Measurements from ENCODE around the gene MIEN1.

The MIEN1 gene

DNA sequence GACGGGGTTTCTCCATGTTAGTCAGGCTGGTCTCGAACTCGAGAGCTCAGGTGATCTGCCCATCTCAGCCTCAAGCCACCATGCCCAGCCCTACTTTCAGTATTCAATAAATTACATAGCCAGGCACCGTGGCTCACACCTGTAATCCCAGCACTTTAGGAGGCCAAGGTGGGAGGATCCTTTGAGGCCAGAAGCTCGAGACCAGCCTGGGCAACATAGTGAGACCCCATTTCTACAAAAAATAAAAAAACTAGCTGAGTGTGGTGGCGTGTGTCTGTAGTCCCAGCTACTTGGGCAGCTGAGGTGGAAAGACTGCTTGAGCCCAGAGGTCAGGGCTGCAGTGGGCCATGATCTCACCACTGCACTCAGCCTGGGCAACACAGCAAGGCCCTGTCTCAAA, 8.2 kb downstream of the MIEN1 start:
- ChIA-PET CTCF (interaction anchor here (1.4 to 4.0 kb wide), 3 partner anchors 8 to 101 kb away, joined by 3 to 18 read pairs (median 5); partner anchors contain the start of gene MIEN1), POLR2A (no interaction called here)
- TF ChIP-seq, protein P1, sequence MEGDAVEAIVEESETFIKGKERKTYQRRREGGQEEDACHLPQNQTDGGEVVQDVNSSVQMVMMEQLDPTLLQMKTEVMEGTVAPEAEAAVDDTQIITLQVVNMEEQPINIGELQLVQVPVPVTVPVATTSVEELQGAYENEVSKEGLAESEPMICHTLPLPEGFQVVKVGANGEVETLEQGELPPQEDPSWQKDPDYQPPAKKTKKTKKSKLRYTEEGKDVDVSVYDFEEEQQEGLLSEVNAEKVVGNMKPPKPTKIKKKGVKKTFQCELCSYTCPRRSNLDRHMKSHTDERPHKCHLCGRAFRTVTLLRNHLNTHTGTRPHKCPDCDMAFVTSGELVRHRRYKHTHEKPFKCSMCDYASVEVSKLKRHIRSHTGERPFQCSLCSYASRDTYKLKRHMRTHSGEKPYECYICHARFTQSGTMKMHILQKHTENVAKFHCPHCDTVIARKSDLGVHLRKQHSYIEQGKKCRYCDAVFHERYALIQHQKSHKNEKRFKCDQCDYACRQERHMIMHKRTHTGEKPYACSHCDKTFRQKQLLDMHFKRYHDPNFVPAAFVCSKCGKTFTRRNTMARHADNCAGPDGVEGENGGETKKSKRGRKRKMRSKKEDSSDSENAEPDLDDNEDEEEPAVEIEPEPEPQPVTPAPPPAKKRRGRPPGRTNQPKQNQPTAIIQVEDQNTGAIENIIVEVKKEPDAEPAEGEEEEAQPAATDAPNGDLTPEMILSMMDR (IDR thresholded peaks at IDR 0.05; ENCODE audit: control extremely low read depth, extremely low read depth, low read depth, missing control alignments) = no peak
- DNase-seq (ENCODE audit: extremely low spot score) = no peak

DNA sequence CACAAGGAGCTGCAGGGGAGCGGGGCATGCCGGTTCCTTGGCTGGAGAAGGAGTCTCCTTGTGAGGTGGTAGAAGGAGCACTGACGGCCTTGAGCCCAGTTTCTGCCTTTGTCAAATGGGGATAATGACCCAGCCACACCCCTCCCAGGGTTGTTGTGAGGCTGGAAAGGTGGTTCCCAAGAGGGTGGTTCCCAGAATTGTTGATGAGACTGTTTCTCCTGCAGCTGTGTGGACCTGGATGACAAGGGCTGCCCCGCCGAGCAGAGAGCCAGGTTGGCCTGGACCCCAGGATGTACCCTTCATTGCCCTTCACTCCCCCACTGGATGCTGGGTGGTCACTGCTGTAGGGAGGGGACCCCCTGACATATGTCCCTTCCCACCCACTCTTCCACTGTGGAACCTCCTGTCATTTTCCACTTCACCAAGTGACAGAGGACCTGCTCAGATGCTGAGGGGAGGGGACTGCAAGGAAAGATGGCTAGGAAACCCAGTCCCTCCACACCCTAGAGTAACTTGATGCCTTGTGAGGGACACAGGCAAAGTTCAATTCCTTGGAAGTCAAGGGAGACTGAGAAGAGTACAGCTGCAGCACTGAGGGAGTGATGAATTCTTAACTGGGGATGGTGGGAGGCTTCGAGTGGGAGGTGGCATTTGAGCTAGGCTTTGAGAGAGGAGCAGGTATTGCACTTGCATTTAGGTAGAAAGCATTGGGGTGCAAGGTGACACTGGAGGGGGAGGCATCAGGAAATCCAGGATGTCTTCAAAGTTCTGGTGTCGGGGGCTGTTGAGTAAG, 10.6 kb downstream of the MIEN1 start:
- ChIA-PET POLR2A (interaction anchor here (0.6 kb wide), 1 partner anchor 30 kb away, joined by 4 read pairs; no protein-coding TSS in a partner anchor), CTCF (interaction anchor here (1.1 to 4.0 kb wide), 5 partner anchors 8 to 98 kb away, joined by 3 to 18 read pairs (median 3); partner anchors contain the start of gene MIEN1)
- TF ChIP-seq, protein P1 (IDR thresholded peaks at IDR 0.05; ENCODE audit: control extremely low read depth, extremely low read depth, low read depth, missing control alignments) = no peak
- DNase-seq (ENCODE audit: extremely low spot score) = no peak

DNA sequence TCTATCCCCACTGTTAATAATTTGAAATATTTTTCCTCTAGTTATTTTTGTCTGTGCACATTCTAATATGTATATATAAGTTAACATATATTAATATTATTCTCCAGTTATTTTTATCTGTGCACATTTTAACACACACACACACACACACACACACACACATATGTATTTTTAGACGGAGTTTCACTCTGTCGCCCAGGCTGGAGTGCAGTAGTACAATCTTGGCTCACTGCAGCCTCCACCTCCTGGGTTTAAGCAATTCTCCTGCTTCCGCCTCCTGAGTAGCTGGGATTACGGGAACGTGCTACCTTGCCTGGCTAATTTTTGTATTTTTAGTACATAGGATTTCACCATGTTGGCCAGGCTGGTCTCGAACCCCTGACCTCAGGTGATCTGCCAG, 12.7 kb downstream of the MIEN1 start:
- TF ChIP-seq, protein P1 (IDR thresholded peaks at IDR 0.05; ENCODE audit: control extremely low read depth, extremely low read depth, low read depth, missing control alignments) = no peak
- CTCF ChIA-PET = no interaction called here
- DNase-seq (ENCODE audit: extremely low spot score) = no peak
- POLR2A ChIA-PET = no interaction called here

DNA sequence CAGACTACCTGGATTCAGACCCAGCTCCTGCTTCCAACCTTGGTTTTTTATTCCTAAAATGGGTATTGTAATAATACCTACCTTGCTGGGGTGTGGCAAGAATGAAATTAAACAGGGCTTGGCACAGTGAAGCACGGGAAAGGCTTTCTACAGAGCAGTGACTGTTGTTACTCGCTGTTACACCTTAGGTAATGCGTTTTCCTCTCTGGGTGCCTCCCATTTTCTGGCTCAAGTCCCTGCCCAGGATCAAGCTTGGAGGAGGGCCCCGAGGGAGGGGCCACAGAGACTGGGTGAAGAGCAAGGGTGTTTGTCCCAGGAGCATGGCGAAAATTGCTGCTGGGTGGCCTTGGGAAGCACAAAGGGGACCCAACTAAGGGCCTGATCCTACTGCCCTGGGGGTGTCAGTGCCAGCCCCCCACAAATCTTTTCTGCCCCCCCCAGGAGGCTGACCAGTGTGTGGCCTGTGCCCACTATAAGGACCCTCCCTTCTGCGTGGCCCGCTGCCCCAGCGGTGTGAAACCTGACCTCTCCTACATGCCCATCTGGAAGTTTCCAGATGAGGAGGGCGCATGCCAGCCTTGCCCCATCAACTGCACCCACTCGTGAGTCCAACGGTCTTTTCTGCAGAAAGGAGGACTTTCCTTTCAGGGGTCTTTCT, 13.3 kb downstream of the MIEN1 start:
- TF ChIP-seq, protein P1 (IDR thresholded peaks at IDR 0.05; ENCODE audit: control extremely low read depth, extremely low read depth, low read depth, missing control alignments) = no peak
- POLR2A ChIA-PET = interaction anchor here (0.8 kb wide), 1 partner anchor 17 kb away, joined by 3 read pairs; no protein-coding TSS in a partner anchor
- CTCF ChIA-PET = interaction anchor here (2.0 kb wide), 1 partner anchor 12 kb away, joined by 7 read pairs; no protein-coding TSS in a partner anchor
- DNase-seq (ENCODE audit: extremely low spot score) = no peak

DNA sequence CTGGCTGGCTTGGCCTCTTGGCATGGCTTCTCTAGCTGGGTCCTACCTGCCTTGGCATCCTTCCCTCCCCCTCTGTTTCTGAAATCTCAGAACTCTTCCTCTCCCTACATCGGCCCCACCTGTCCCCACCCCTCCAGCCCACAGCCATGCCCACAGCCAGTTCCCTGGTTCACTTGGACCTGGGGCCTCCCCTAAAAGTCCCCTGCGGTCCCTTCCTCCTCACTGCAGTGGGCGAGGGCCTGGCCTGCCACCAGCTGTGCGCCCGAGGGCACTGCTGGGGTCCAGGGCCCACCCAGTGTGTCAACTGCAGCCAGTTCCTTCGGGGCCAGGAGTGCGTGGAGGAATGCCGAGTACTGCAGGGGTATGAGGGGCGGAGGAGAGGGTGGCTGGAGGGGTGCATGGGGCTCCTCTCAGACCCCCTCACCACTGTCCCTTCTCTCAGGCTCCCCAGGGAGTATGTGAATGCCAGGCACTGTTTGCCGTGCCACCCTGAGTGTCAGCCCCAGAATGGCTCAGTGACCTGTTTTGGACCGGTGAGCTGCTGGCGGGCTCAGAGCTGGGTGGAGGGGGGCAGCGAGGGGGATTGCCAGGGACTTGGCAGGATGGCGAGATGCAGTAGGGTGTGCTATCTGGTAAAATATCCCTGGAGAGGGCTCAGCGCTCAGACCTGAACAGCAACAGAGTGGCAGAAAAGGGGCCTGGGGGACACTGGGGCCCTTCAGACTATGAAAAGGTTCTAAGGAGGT, 14.1 kb downstream of the MIEN1 start:
- DNase-seq (ENCODE audit: extremely low spot score) = no peak
- CTCF ChIA-PET = interaction anchor here (0.8 to 2.0 kb wide), 2 partner anchors 13 to 62 kb away, joined by 3 to 7 read pairs; no protein-coding TSS in a partner anchor
- POLR2A ChIA-PET = interaction anchor here (0.8 kb wide), 1 partner anchor 16 kb away, joined by 3 read pairs; no protein-coding TSS in a partner anchor
- TF ChIP-seq, protein P1 (IDR thresholded peaks at IDR 0.05; ENCODE audit: control extremely low read depth, extremely low read depth, low read depth, missing control alignments) = no peak

Measured in GM10248 (cell line).